ENCODE measurements around the gene MAST4.

GRCh38 chr5:67179697-67180361 lies 583.6 kb downstream of the MAST4 start:
- TF ChIP-seq, protein P1, sequence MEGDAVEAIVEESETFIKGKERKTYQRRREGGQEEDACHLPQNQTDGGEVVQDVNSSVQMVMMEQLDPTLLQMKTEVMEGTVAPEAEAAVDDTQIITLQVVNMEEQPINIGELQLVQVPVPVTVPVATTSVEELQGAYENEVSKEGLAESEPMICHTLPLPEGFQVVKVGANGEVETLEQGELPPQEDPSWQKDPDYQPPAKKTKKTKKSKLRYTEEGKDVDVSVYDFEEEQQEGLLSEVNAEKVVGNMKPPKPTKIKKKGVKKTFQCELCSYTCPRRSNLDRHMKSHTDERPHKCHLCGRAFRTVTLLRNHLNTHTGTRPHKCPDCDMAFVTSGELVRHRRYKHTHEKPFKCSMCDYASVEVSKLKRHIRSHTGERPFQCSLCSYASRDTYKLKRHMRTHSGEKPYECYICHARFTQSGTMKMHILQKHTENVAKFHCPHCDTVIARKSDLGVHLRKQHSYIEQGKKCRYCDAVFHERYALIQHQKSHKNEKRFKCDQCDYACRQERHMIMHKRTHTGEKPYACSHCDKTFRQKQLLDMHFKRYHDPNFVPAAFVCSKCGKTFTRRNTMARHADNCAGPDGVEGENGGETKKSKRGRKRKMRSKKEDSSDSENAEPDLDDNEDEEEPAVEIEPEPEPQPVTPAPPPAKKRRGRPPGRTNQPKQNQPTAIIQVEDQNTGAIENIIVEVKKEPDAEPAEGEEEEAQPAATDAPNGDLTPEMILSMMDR (IDR thresholded peaks at IDR 0.05; ENCODE audit: low read depth, low read length, poor library complexity, severe bottlenecking), result no peak
- TF ChIP-seq EZH2phosphoT487 (IDR thresholded peaks at IDR 0.05; ENCODE audit: borderline replicate concordance, low read length), result no peak

All from DOHH2 (cell line).